NT2/D1 (cell line): ENCODE data around the gene GPR156.

Experiments used
- YY1 ChIP-seq: IDR thresholded peaks from 2 replicates; pipeline ENCODE4 v1.6.1; 2011; ENCODE audit not compliant: insufficient read length, insufficient read depth
- ZNF274 ChIP-seq: IDR thresholded peaks from 2 replicates; pipeline ENCODE4 v1.6.1; 2011; ENCODE audit warnings: mild to moderate bottlenecking, low read depth, low read length

GRCh38 chr3:120202363-120202762 lies 82.7 kb downstream of the GPR156 start:
- no peak for TF ChIP-seq ZNF274
- no peak for TF ChIP-seq YY1
